A549 (cell line): ENCODE data around the gene KIRREL2. TPM values are rescaled to one million over a fixed set of nuclear protein-coding genes. Genes with fewer than 3 reads are reported as not detected.

Source experiments
- ATAC-seq, 2 experiments: fragments of 200-7000 bp in 1 of 2; fragments of >200 bp in 1 of 2; cut with Nextera tagmentation in 1 of 2; cut with Tn5 transposase in 1 of 2; 3 replicates each; pipeline versions ENCODE4 v1.8.0 to v1.9.1; 2018 to 2020; ENCODE audit warnings: mild to moderate bottlenecking in 1 of 2, moderate library complexity in 1 of 2
- CTCF ChIA-PET: fragments of 300-600 bp; sonication (Branson Sonifier 250); formaldehyde crosslinking; extraction: SDS; loops from one replicate; lab custom pipeline; 2021; ENCODE audit warnings: antibody characterized with exemption, inconsistent platforms; lab: Yijun Ruan, JAX
- POLR2A ChIA-PET: fragments of 350-600 bp; formaldehyde crosslinking; extraction: SDS; loops from one replicate; lab custom pipeline; 2021; ENCODE audit warnings: antibody characterized with exemption, inconsistent platforms; lab: Yijun Ruan, JAX
- DNase-seq, 2 experiments: peaks; one replicate each; pipeline versions ENCODE4 v3.0.0 to v3.0.0-alpha.2; 2011 to 2016; ENCODE audit warnings: low read depth in 1 of 2, low spot score in 1 of 2
- FAIRE-seq: peaks from 2 replicates; lab custom pipeline; 2011; peaks lifted over from hg19 to GRCh38; lab: Jason Lieb, UNC
- H3K27ac ChIP-seq, 2 experiments: fragments of >200 bp; sonication (Bioruptor Twin); formaldehyde crosslinking; 3 replicates each; pipeline ENCODE4 v1.5.1; 2016 to 2017
- H3K4me1 ChIP-seq: fragments of >200 bp; sonication (Bioruptor Twin); formaldehyde crosslinking; 3 replicates; pipeline ENCODE4 v1.6.1; 2016
- H3K4me2 ChIP-seq: fragments of >200 bp; sonication (Bioruptor Twin); formaldehyde crosslinking; 3 replicates; pipeline ENCODE4 v1.6.1; 2016
- H3K4me3 ChIP-seq: fragments of >200 bp; sonication (Bioruptor Twin); formaldehyde crosslinking; 3 replicates; pipeline ENCODE4 v1.5.1; 2016
- H3K9me3 ChIP-seq: fragments of >200 bp; sonication (Bioruptor Twin); formaldehyde crosslinking; 3 replicates; pipeline ENCODE4 v1.6.1; 2016
- BHLHE40 ChIP-seq: IDR thresholded peaks from 2 replicates; pipeline ENCODE4 v1.6.1; 2012; ENCODE audit warnings: low read depth, low read length, inconsistent platforms
- CBX2 ChIP-seq: fragments of 200-600 bp; sonication (generic); IDR thresholded peaks from 2 replicates; pipeline ENCODE4 v1.6.1; 2016; ENCODE audit warnings: low read depth, mild to moderate bottlenecking, borderline replicate concordance
- CTCF ChIP-seq: fragments of >200 bp; sonication (Bioruptor Twin); formaldehyde crosslinking; IDR thresholded peaks from 3 replicates; pipeline ENCODE4 v1.5.1; 2016
- E2F6 ChIP-seq: IDR thresholded peaks from 2 replicates; pipeline ENCODE4 v1.6.1; 2012; ENCODE audit warnings: low read depth, borderline replicate concordance
- FOSB ChIP-seq: fragments of 250-450 bp; sonication (Bioruptor Pico); IDR thresholded peaks from 2 replicates; pipeline ENCODE4 v1.5.0; 2020; ENCODE audit warnings: mild to moderate bottlenecking, moderate library complexity
- FOXS1 ChIP-seq: fragments of 250-450 bp; sonication (Bioruptor Pico); IDR thresholded peaks from 2 replicates; pipeline ENCODE4 v1.5.0; 2020; ENCODE audit warnings: mild to moderate bottlenecking, moderate library complexity
- HDAC2 ChIP-seq: fragments of 200-600 bp; sonication (generic); IDR thresholded peaks from 2 replicates; pipeline ENCODE4 v1.6.1; 2016
- HEYL ChIP-seq: fragments of 250-450 bp; sonication (Bioruptor Pico); IDR thresholded peaks from 2 replicates; pipeline ENCODE4 v1.8.0; 2021; ENCODE audit warnings: mild to moderate bottlenecking, moderate library complexity
- HOXA7 ChIP-seq: fragments of 250-450 bp; sonication (Bioruptor Pico); IDR thresholded peaks from 2 replicates; pipeline ENCODE4 v1.5.0; 2020; ENCODE audit warnings: mild to moderate bottlenecking, moderate library complexity
- JUN ChIP-seq, 2 experiments: fragments of >200 bp; sonication (Bioruptor Twin); formaldehyde crosslinking; IDR thresholded peaks; 2 replicates in 1 of 2; 3 replicates in 1 of 2; pipeline ENCODE4 v1.6.1; 2016 to 2017
- KDM1A ChIP-seq: fragments of 200-600 bp; sonication (generic); IDR thresholded peaks from 2 replicates; pipeline ENCODE4 v1.6.1; 2016; ENCODE audit warnings: low read depth, mild to moderate bottlenecking
- MAFK ChIP-seq: fragments of 450-650 bp; IDR thresholded peaks from 2 replicates; pipeline ENCODE4 v1.6.1; 2014; ENCODE audit not compliant: partially characterized antibody
- NPAS2 ChIP-seq: fragments of 250-450 bp; sonication (Bioruptor Pico); IDR thresholded peaks from 2 replicates; pipeline ENCODE4 v1.8.0; 2022; ENCODE audit warnings: mild to moderate bottlenecking, moderate library complexity, borderline replicate concordance
- NR3C1 ChIP-seq: fragments of >200 bp; sonication (Bioruptor Twin); formaldehyde crosslinking; IDR thresholded peaks from 3 replicates; pipeline ENCODE4 v1.6.1; 2017
- PBX3 ChIP-seq: IDR thresholded peaks from 2 replicates; pipeline ENCODE4 v1.6.1; 2012
- POLR2A ChIP-seq: IDR thresholded peaks from 2 replicates; pipeline ENCODE4 v1.6.1; 2012; ENCODE audit warnings: mild to moderate bottlenecking, low read length
- RAD21 ChIP-seq, 2 experiments: fragments of >200 bp in 1 of 2; sonication (Bioruptor Twin) in 1 of 2; formaldehyde crosslinking in 1 of 2; IDR thresholded peaks in 1 of 2; conservative IDR thresholded peaks in 1 of 2; 2 replicates in 1 of 2; 3 replicates in 1 of 2; pipeline ENCODE4 v1.6.1; 2012 to 2018; ENCODE audit warnings: inconsistent platforms in 1 of 2
- RARB ChIP-seq: fragments of 250-450 bp; sonication (Bioruptor Pico); IDR thresholded peaks from 2 replicates; pipeline ENCODE4 v1.8.0; 2021; ENCODE audit warnings: mild to moderate bottlenecking, moderate library complexity
- RCOR1 ChIP-seq: fragments of 150-350 bp; IDR thresholded peaks from 2 replicates; pipeline ENCODE4 v1.6.1; 2014; ENCODE audit warnings: antibody characterized with exemption, low read length, low read depth
- RNF2 ChIP-seq: fragments of 200-600 bp; sonication (generic); IDR thresholded peaks from 2 replicates; pipeline ENCODE4 v1.6.1; 2016; ENCODE audit warnings: low read depth, mild to moderate bottlenecking, antibody characterized with exemption, moderate library complexity, borderline replicate concordance
- SMC3 ChIP-seq: fragments of >200 bp; sonication (Bioruptor Twin); formaldehyde crosslinking; IDR thresholded peaks from 3 replicates; pipeline ENCODE4 v1.6.1; 2018; ENCODE audit warnings: inconsistent platforms
- TFCP2L1 ChIP-seq: fragments of 250-450 bp; sonication (Bioruptor Pico); IDR thresholded peaks from 2 replicates; pipeline ENCODE4 v1.5.0; 2021; ENCODE audit warnings: mild to moderate bottlenecking
- USF2 ChIP-seq: fragments of 450-650 bp; IDR thresholded peaks from 2 replicates; pipeline ENCODE4 v1.6.1; 2014; ENCODE audit warnings: antibody characterized with exemption
- ZFP36 ChIP-seq: fragments of 450-650 bp; IDR thresholded peaks from 2 replicates; pipeline ENCODE4 v1.6.1; 2014; ENCODE audit warnings: borderline replicate concordance; ENCODE audit not compliant: partially characterized antibody
- ZNF302 ChIP-seq: fragments of 250-450 bp; sonication (Bioruptor Pico); IDR thresholded peaks from 2 replicates; pipeline ENCODE4 v1.9.0; 2021; ENCODE audit warnings: inconsistent platforms, mild to moderate bottlenecking, moderate library complexity
- ZSCAN20 ChIP-seq: fragments of 250-450 bp; sonication (Bioruptor Pico); IDR thresholded peaks from 2 replicates; pipeline ENCODE4 v1.8.0; 2022; ENCODE audit warnings: mild to moderate bottlenecking, moderate library complexity
- WGBS: methylation state at CpG from one replicate; pipeline ENCODE4 v1.1.6; 2017; ENCODE audit errors: missing lambda C conversion rate; 5-methylcytosine and 5-hydroxymethylcytosine counted together
- polyA plus RNA-seq, 4 experiments: library from polyadenylated mRNA; depleted of rRNA in 3 of 4; stranded (reverse); fragments of >200 nt; fragmentation: RNase III in 1 of 4; extraction: RNeasy Plus Mini Kit Qiagen cat#74134 plus additional on column Dnase treatment in 1 of 4; gene quantifications; 2 replicates in 3 of 4; 3 replicates in 1 of 4; pipeline ENCODE4 v1.2.3, GENCODE V29; 2011 to 2017
- TF ChIP-seq, protein P1 (sequence below): fragments of 200-600 bp; sonication (generic); IDR thresholded peaks from 2 replicates; pipeline ENCODE4 v1.6.1; 2016; ENCODE audit warnings: antibody characterized with exemption, mild to moderate bottlenecking, moderate library complexity
- TF ChIP-seq, protein P2 (sequence below): IDR thresholded peaks from 2 replicates; pipeline ENCODE4 v1.6.1; 2012

The KIRREL2 gene
- polyA plus RNA-seq, 2 of the 4 experiments (the other 2 are of a cell fraction): 0.26 to 0.54 TPM

DNA sequence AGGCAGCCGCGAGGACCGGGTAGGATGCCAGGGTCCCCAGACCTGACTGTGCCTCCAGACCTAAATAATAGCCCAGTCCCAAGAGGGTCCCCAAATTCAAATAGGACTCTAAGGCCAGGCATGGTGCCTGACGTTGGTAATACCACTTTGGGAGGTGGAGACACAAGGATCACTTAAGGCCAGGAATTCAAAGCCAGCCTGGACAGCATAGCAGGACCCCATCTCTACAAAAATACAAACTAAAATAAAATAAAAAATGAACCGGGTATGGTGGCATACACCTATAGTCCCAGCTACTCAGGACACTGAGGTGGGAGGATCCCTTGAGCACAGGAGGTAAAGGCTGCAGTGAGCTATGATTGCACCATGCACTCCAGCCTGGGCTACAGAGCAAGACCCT lies 6.3 kb downstream of the KIRREL2 start:
- TF ChIP-seq RNF2 (no peak), FOXS1 (CRISPR knock-in tag) (no peak), RAD21 (conservative IDR thresholded peaks at IDR 0.05 in 1 of 2, IDR thresholded peaks at IDR 0.05 in 1 of 2) (no peak), HEYL (no peak), POLR2A (no peak), ZFP36 (no peak)
- TF ChIP-seq, protein P1, sequence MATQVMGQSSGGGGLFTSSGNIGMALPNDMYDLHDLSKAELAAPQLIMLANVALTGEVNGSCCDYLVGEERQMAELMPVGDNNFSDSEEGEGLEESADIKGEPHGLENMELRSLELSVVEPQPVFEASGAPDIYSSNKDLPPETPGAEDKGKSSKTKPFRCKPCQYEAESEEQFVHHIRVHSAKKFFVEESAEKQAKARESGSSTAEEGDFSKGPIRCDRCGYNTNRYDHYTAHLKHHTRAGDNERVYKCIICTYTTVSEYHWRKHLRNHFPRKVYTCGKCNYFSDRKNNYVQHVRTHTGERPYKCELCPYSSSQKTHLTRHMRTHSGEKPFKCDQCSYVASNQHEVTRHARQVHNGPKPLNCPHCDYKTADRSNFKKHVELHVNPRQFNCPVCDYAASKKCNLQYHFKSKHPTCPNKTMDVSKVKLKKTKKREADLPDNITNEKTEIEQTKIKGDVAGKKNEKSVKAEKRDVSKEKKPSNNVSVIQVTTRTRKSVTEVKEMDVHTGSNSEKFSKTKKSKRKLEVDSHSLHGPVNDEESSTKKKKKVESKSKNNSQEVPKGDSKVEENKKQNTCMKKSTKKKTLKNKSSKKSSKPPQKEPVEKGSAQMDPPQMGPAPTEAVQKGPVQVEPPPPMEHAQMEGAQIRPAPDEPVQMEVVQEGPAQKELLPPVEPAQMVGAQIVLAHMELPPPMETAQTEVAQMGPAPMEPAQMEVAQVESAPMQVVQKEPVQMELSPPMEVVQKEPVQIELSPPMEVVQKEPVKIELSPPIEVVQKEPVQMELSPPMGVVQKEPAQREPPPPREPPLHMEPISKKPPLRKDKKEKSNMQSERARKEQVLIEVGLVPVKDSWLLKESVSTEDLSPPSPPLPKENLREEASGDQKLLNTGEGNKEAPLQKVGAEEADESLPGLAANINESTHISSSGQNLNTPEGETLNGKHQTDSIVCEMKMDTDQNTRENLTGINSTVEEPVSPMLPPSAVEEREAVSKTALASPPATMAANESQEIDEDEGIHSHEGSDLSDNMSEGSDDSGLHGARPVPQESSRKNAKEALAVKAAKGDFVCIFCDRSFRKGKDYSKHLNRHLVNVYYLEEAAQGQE: no peak
- TF ChIP-seq, all 56 proteins: peak for 0
- Histone ChIP-seq H3K4me2 (no peak overlapping the region), H3K4me1 (peaks cover 3% of the 10 kb centered on the region; the same call in 1 of the 3 replicates), H3K4me3 (no peak overlapping the region), H3K27ac (no peak overlapping the region), H3K9me3 (no peaks in the 10 kb centered on the region)
- ChIA-PET POLR2A (no interaction called here), CTCF (interaction anchor here (1.5 kb wide), 1 partner anchor 13 kb away, joined by 4 read pairs; no protein-coding TSS in a partner anchor)
- WGBS: 77% methylated on average over 5 of the region's 5 CpGs
- FAIRE-seq: no peak
- ATAC-seq: no peak
- DNase-seq: no peak

DNA sequence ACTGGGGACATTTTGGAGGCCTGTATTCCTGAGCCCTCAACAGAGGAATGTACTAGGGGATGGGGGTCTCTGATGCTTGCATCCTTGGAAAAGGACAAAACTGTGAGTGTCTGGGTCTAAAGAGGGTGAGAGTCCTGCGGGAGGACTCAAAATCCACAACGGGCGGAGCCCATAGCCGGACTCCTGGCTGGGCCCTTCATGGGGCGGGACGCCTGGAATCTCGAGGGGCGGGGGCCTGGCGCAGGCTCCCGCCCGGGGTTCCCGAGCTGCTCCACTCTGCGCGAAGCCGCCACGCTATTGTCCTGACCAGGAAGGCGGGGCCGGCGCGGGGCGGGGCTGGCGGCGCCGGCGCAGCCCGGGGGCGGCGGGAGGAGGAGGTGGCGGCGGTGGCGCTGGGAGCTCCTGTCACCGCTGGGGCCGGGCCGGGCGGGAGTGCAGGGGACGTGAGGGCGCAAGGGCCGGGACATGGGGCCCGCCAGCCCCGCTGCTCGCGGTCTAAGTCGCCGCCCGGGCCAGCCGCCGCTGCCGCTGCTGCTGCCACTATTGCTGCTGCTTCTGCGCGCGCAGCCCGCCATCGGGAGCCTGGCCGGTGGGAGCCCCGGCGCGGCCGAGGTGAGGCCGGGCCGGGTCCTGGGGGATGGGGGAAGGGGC lies 11.6 kb downstream of the KIRREL2 start, which contains the start of gene APLP1:
APLP1 (plus strand) TSS at position 403 of the 651 bp plus-strand sequence; CDS start at position 466, 63 bp downstream.
- Histone ChIP-seq H3K27ac (peak within 1 kb of the TSS; percentile 53 to 80), H3K9me3 (no peaks in the 10 kb centered on the region), H3K4me1 (peaks cover 19% of the 10 kb centered on the region), H3K4me3 (peak within 1 kb of the TSS; percentile 59), H3K4me2 (peak within 1 kb of the TSS; percentile 94)
- DNase-seq (peak; percentile 68 to 80), FAIRE-seq (no peak), ATAC-seq (peak; percentile 57 to 65)
- 3% methylated on average over 18 of the region's 60 CpGs for WGBS
- ChIA-PET CTCF (interaction anchor here (1.5 to 5.6 kb wide), 5 partner anchors 13 to 79 kb away, joined by 3 to 40 read pairs (median 8); no protein-coding TSS in a partner anchor), POLR2A (interaction anchor here (0.6 to 0.9 kb wide), 3 partner anchors 11 to 120 kb away, joined by 3 read pairs; partner anchors contain the start of gene LIN37)
- no peak; the same call in 1 of the 2 replicates for TF ChIP-seq POLR2A
- peak in 1 of 2 experiments; percentile 55; a peak in 3 of 5 replicates for TF ChIP-seq JUN (IDR thresholded peaks at IDR 0.05)
- no peak for TF ChIP-seq ZSCAN20
- TF ChIP-seq, protein P2, sequence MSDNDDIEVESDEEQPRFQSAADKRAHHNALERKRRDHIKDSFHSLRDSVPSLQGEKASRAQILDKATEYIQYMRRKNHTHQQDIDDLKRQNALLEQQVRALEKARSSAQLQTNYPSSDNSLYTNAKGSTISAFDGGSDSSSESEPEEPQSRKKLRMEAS: peak; percentile 60
- no peak for TF ChIP-seq ZFP36
- TF ChIP-seq E2F6: peak; percentile 72
- no peak for TF ChIP-seq FOSB (CRISPR knock-in tag)
- no peak for TF ChIP-seq HDAC2
- no peak for TF ChIP-seq NPAS2
- no peak for TF ChIP-seq NR3C1
- TF ChIP-seq BHLHE40: no peak
- no peak for TF ChIP-seq RCOR1
- TF ChIP-seq KDM1A: no peak
- TF ChIP-seq RARB (CRISPR knock-in tag): no peak
- no peak for TF ChIP-seq CTCF
- TF ChIP-seq RNF2: 0 out of 2 replicates have a peak, but pooled peaks have one; percentile 62
- TF ChIP-seq USF2: no peak
- no peak for TF ChIP-seq RAD21 (conservative IDR thresholded peaks at IDR 0.05 in 1 of 2, IDR thresholded peaks at IDR 0.05 in 1 of 2)
- TF ChIP-seq FOXS1 (CRISPR knock-in tag): no peak
- TF ChIP-seq TFCP2L1 (CRISPR knock-in tag): 0 out of 2 replicates have a peak, but pooled peaks have one; percentile 22
- TF ChIP-seq HEYL: no peak
- no peak for TF ChIP-seq ZNF302 (CRISPR knock-in tag)
- TF ChIP-seq SMC3: no peak
- TF ChIP-seq HOXA7: no peak
- no peak for TF ChIP-seq MAFK
- 0 out of 2 replicates have a peak, but pooled peaks have one; percentile 10 for TF ChIP-seq PBX3
- TF ChIP-seq CBX2: no peak
